K562 (cell line): ENCODE data around the gene EIF3K. TPM values are rescaled to one million over a fixed set of nuclear protein-coding genes. Genes with fewer than 3 reads are reported as not detected.

Experiments used
- BCL6 ChIP-seq: fragments of 250-450 bp; sonication (Bioruptor Pico); IDR thresholded peaks from 2 replicates; pipeline ENCODE4 v1.4.0; 2020
- BMI1 ChIP-seq: fragments of 150-350 bp; IDR thresholded peaks from 2 replicates; pipeline ENCODE4 v1.6.1; 2014; ENCODE audit warnings: low read length
- CBX2 ChIP-seq: fragments of 200-600 bp; sonication (generic); IDR thresholded peaks from one replicate; pipeline ENCODE4 v1.6.1; 2012; ENCODE audit warnings: mild to moderate bottlenecking, low read length, inconsistent platforms; ENCODE audit not compliant: insufficient read depth, poor library complexity, severe bottlenecking
- ESRRB ChIP-seq: fragments of 250-450 bp; sonication (Bioruptor Pico); IDR thresholded peaks from 2 replicates; pipeline ENCODE4 v1.5.0; 2020; ENCODE audit warnings: mild to moderate bottlenecking, moderate library complexity, borderline replicate concordance
- ETV1 ChIP-seq: fragments of 450-650 bp; conservative IDR thresholded peaks from 2 replicates; pipeline ENCODE4 v1.6.1; 2016; ENCODE audit warnings: missing genetic modification characterization, control low read depth, low read depth, missing compliant biosample characterization
- FOS ChIP-seq: IDR thresholded peaks from 3 replicates; pipeline ENCODE4 v1.6.1; 2011; ENCODE audit not compliant: insufficient read length; ENCODE audit errors: extremely low read depth
- MEF2A ChIP-seq: IDR thresholded peaks from 2 replicates; pipeline ENCODE4 v1.6.1; 2011; ENCODE audit warnings: low read depth, mild to moderate bottlenecking, low read length, moderate library complexity; ENCODE audit not compliant: control insufficient read depth
- POLR2G ChIP-seq: fragments of 200-400 bp; formaldehyde crosslinking; IDR thresholded peaks from 2 replicates; pipeline ENCODE4 v1.6.1; 2017; ENCODE audit warnings: low read depth, mild to moderate bottlenecking, antibody characterized with exemption, low read length, moderate library complexity
- PRMT5 ChIP-seq: sonication (generic); formaldehyde crosslinking; IDR thresholded peaks from 2 replicates; pipeline ENCODE4 v1.5.0; 2020; ENCODE audit warnings: missing genetic modification reagents
- SNRNP70 ChIP-seq: fragments of 200-400 bp; formaldehyde crosslinking; optimal IDR thresholded peaks from 2 replicates; pipeline ENCODE3; 2017; ENCODE audit warnings: low read depth, low read length
- TAF1 ChIP-seq: IDR thresholded peaks from 2 replicates; pipeline ENCODE4 v1.6.1; 2011; ENCODE audit warnings: mild to moderate bottlenecking, low read length, moderate library complexity; ENCODE audit not compliant: insufficient read depth, control insufficient read depth, severe bottlenecking; ENCODE audit errors: extremely low read depth
- TBL1XR1 ChIP-seq, 2 experiments: IDR thresholded peaks; 2 replicates each; pipeline ENCODE4 v1.6.1; 2012; ENCODE audit warnings: improper control_type of control experiment in 2 of 2, low read length in 2 of 2, mild to moderate bottlenecking in 1 of 2
- THRAP3 ChIP-seq: fragments of 450-650 bp; IDR thresholded peaks from 2 replicates; pipeline ENCODE4 v1.6.1; 2016; ENCODE audit warnings: mild to moderate bottlenecking, inconsistent platforms, borderline replicate concordance
- ZBTB17 ChIP-seq: fragments of 450-650 bp; formaldehyde crosslinking; IDR thresholded peaks from 2 replicates; pipeline ENCODE4 v1.4.0; 2020; ENCODE audit warnings: mild to moderate bottlenecking
- ZBTB7A ChIP-seq: IDR thresholded peaks from 2 replicates; pipeline ENCODE4 v1.6.1; 2011; ENCODE audit warnings: low read depth, mild to moderate bottlenecking, low read length, moderate library complexity, borderline replicate concordance; ENCODE audit not compliant: control insufficient read depth
- ZNF347 ChIP-seq: fragments of 450-650 bp; formaldehyde crosslinking; IDR thresholded peaks from 2 replicates; pipeline ENCODE4 v1.4.0; 2020; ENCODE audit warnings: low read depth, mild to moderate bottlenecking, moderate library complexity
- ZSCAN32 ChIP-seq: fragments of 450-650 bp; formaldehyde crosslinking; IDR thresholded peaks from 2 replicates; pipeline ENCODE4 v1.4.0; 2020; ENCODE audit warnings: mild to moderate bottlenecking, moderate library complexity
- polyA plus RNA-seq, 8 experiments: library from polyadenylated mRNA; depleted of rRNA in 4 of 8; stranded (reverse) in 5 of 8; unstranded in 3 of 8; fragments of >200 nt; fragmentation: Nextera tagmentation in 2 of 8; fragmentation: Illumina TruSeq in 1 of 8; extraction: Ambion mirVana in 2 of 8; extraction: Trizol in 1 of 8; gene quantifications; 2 replicates each; pipeline versions ENCODE4 v1.2.1 to v1.2.3, GENCODE V29; 2011 to 2014; ENCODE audit warnings: inconsistent platforms in 1 of 8, missing spikeins in 1 of 8
- total RNA-seq, 7 experiments: library from RNA; depleted of rRNA in 6 of 7; stranded (reverse); fragments of >200 nt in 6 of 7; fragmentation: Illumina TruSeq in 2 of 7; extraction: Trizol in 2 of 7; gene quantifications; 2 replicates each; pipeline versions ENCODE4 v1.2.1 to v1.2.3, GENCODE V29; 2011 to 2021; ENCODE audit warnings: low replicate concordance in 1 of 7
- TF ChIP-seq, protein P1 (sequence below): fragments of 250-450 bp; sonication (Bioruptor Pico); IDR thresholded peaks from 2 replicates; pipeline ENCODE4 v1.8.0; 2022; ENCODE audit warnings: moderate library complexity, mild to moderate bottlenecking, inconsistent platforms
- TF ChIP-seq, protein P2 (sequence below): sonication (generic); formaldehyde crosslinking; IDR thresholded peaks from 2 replicates; pipeline ENCODE4 v1.8.1; 2023; ENCODE audit warnings: mild to moderate bottlenecking, missing genetic modification reagents
- TF ChIP-seq, protein P3 (sequence below): fragments of 250-450 bp; sonication (Bioruptor Pico); IDR thresholded peaks from 2 replicates; pipeline ENCODE4 v1.8.0; 2021; ENCODE audit warnings: moderate library complexity, mild to moderate bottlenecking, inconsistent platforms
- TF ChIP-seq, protein P4 (sequence below), 2 experiments: fragments of 450-650 bp; IDR thresholded peaks; 2 replicates each; pipeline ENCODE4 v1.6.1; 2016

EIF3K gene
- total and polyA plus RNA-seq, 9 of the 15 experiments (the other 6 are each of a cell fraction or from before 2014, with no cell fraction given): 387 to 1,827 (median 733) TPM

DNA sequence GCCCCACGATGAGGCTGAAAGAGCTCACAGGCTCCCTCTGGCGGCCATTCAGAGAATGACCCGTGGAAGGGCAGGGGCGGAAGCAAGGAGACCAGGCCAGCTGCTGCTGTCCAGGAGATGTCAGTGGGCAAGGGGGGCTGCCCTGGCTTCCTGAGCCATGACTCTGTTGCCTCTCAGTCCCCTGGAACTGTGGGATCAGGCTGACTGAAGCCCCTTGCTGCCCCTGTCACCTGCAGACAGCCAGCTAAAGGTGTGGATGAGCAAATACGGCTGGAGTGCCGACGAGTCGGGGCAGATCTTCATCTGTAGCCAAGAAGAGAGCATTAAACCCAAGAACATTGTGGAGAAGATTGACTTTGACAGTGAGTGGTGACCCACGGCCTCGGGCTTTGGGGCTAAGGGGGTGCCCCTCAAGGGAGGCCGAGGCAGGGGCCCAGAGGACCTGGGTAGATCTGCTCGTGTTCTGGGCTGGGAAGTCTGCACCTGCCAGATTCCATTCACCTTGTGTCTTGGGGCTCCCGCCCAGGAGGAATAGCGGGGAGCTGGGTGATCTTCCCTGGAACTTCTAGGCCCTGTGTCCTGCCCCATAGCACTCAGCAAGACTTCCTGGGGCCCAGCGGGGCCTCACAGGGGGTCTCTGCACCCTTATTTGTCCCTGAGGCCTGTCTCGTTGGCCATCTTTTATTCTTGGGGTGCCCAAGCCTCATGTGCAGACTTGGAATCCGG is 15.9 kb downstream of the EIF3K start (continued):
- TF ChIP-seq TBL1XR1 (IDR thresholded peaks at IDR 0.05; ENCODE audit: low read length in 2 of 2) (no peak), MEF2A (no peak), ETV1 (tag) (peak; percentile 44), PRMT5 (CRISPR knock-in tag) (no peak), ZNF347 (CRISPR knock-in tag) (no peak), ZSCAN32 (CRISPR knock-in tag) (no peak), BCL6 (CRISPR knock-in tag) (no peak), BMI1 (no peak), POLR2G (peak; percentile 66), CBX2 (no peak), ZBTB17 (CRISPR knock-in tag) (no peak), ESRRB (CRISPR knock-in tag) (no peak; the same call in 1 of the 2 replicates), ZBTB7A (no peak), SNRNP70 (peak; percentile 64), TAF1 (no peak), THRAP3 (no peak), FOS (no peak)
- TF ChIP-seq, protein P1, sequence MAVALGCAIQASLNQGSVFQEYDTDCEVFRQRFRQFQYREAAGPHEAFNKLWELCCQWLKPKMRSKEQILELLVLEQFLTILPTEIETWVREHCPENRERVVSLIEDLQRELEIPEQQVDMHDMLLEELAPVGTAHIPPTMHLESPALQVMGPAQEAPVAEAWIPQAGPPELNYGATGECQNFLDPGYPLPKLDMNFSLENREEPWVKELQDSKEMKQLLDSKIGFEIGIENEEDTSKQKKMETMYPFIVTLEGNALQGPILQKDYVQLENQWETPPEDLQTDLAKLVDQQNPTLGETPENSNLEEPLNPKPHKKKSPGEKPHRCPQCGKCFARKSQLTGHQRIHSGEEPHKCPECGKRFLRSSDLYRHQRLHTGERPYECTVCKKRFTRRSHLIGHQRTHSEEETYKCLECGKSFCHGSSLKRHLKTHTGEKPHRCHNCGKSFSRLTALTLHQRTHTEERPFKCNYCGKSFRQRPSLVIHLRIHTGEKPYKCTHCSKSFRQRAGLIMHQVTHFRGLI (CRISPR knock-in tag): no peak
- TF ChIP-seq, protein P2, sequence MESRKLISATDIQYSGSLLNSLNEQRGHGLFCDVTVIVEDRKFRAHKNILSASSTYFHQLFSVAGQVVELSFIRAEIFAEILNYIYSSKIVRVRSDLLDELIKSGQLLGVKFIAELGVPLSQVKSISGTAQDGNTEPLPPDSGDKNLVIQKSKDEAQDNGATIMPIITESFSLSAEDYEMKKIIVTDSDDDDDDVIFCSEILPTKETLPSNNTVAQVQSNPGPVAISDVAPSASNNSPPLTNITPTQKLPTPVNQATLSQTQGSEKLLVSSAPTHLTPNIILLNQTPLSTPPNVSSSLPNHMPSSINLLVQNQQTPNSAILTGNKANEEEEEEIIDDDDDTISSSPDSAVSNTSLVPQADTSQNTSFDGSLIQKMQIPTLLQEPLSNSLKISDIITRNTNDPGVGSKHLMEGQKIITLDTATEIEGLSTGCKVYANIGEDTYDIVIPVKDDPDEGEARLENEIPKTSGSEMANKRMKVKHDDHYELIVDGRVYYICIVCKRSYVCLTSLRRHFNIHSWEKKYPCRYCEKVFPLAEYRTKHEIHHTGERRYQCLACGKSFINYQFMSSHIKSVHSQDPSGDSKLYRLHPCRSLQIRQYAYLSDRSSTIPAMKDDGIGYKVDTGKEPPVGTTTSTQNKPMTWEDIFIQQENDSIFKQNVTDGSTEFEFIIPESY (CRISPR knock-in tag): no peak
- TF ChIP-seq, protein P3, sequence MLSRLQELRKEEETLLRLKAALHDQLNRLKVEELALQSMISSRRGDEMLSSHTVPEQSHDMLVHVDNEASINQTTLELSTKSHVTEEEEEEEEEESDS (CRISPR knock-in tag): no peak
- TF ChIP-seq, protein P4, sequence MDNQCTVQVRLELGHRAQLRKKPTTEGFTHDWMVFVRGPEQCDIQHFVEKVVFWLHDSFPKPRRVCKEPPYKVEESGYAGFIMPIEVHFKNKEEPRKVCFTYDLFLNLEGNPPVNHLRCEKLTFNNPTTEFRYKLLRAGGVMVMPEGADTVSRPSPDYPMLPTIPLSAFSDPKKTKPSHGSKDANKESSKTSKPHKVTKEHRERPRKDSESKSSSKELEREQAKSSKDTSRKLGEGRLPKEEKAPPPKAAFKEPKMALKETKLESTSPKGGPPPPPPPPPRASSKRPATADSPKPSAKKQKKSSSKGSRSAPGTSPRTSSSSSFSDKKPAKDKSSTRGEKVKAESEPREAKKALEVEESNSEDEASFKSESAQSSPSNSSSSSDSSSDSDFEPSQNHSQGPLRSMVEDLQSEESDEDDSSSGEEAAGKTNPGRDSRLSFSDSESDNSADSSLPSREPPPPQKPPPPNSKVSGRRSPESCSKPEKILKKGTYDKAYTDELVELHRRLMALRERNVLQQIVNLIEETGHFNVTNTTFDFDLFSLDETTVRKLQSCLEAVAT (IDR thresholded peaks at IDR 0.05): no peak
